HUES64 (cell line): Measurements from ENCODE around the gene GRIK2.

ENCODE experiments used
- H3K27ac ChIP-seq: 2 replicates; pipeline ENCODE4 v1.7.0; 2013; ENCODE audit warnings: low read depth, low read length, inconsistent platforms
- H3K27me3 ChIP-seq: 2 replicates; pipeline ENCODE4 v1.6.1; 2013; ENCODE audit warnings: mild to moderate bottlenecking, low read length; ENCODE audit not compliant: insufficient read depth
- H3K36me3 ChIP-seq: 2 replicates; pipeline ENCODE4 v1.6.1; 2013; ENCODE audit warnings: mild to moderate bottlenecking, low read length; ENCODE audit not compliant: insufficient read depth
- H3K4me1 ChIP-seq: 2 replicates; pipeline ENCODE4 v1.6.1; 2013; ENCODE audit warnings: mild to moderate bottlenecking, low read length, moderate library complexity; ENCODE audit not compliant: insufficient read depth
- H3K4me3 ChIP-seq: 2 replicates; pipeline ENCODE4 v1.5.1; 2013; ENCODE audit warnings: mild to moderate bottlenecking, low read length, moderate library complexity
- H3K9ac ChIP-seq: 2 replicates; pipeline ENCODE4 v1.6.1; 2013; ENCODE audit warnings: mild to moderate bottlenecking, low read depth, low read length
- H3K9me3 ChIP-seq: 2 replicates; pipeline ENCODE4 v1.6.1; 2013; ENCODE audit warnings: low read depth, low read length; ENCODE audit not compliant: insufficient read depth
- WGBS: fragments of 150-250, 120-280 bp; methylation state at CpG from one replicate; pipeline ENCODE4 v1.1.7; 2013; ENCODE audit warnings: missing lambda C conversion rate; 5-methylcytosine and 5-hydroxymethylcytosine counted together

The GRIK2 gene

GRCh38 chr6:101784094-101784493, 390.6 kb downstream of the GRIK2 start:
- no peaks in the 10 kb centered on the region for H3K9me3 ChIP-seq
- H3K27ac ChIP-seq = no peak overlapping the region
- no peak overlapping the region for H3K4me3 ChIP-seq
- WGBS = 64% methylated on average over 2 of the region's 2 CpGs
- H3K36me3 ChIP-seq = no peaks in the 10 kb centered on the region
- H3K9ac ChIP-seq = no peak overlapping the region
- no peaks in the 10 kb centered on the region for H3K4me1 ChIP-seq
- no peaks in the 10 kb centered on the region for H3K27me3 ChIP-seq

DNA sequence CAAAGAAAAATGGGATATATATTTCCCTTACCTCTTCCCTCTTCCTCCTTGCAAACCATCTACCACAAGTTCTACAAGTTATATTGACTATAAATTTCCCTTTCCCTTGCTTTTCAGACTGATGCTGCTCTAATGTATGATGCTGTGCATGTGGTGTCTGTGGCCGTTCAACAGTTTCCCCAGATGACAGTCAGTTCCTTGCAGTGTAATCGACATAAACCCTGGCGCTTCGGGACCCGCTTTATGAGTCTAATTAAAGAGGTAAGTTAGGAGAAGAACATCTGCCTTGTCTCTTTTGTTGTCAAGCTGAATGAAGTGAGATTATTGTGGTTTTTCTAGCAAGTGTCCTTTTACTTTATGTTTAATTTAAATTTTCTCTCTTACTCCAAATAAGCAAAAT, 406.0 kb downstream of the GRIK2 start:
- 98% methylated on average over 5 of the region's 5 CpGs for WGBS
- Histone ChIP-seq H3K9me3 (peaks cover 4% of the 10 kb centered on the region; the same call in 1 of the 2 replicates), H3K27me3 (no peaks in the 10 kb centered on the region), H3K27ac (no peak overlapping the region), H3K4me3 (no peak overlapping the region), H3K36me3 (no peaks in the 10 kb centered on the region), H3K4me1 (no peaks in the 10 kb centered on the region), H3K9ac (no peak overlapping the region)

- 91% methylated on average over 3 of the region's 3 CpGs for WGBS
- no peaks in the 10 kb centered on the region for H3K27me3 ChIP-seq
- no peak overlapping the region for H3K9ac ChIP-seq
- H3K27ac ChIP-seq = no peak overlapping the region
- H3K9me3 ChIP-seq = no peaks in the 10 kb centered on the region
- no peaks in the 10 kb centered on the region for H3K36me3 ChIP-seq
- H3K4me1 ChIP-seq = no peaks in the 10 kb centered on the region
- no peak overlapping the region for H3K4me3 ChIP-seq
Observed at GRCh38 chr6:101800598-101800997, 407.1 kb downstream of the GRIK2 start.

GRCh38 chr6:101803136-101803535, 409.6 kb downstream of the GRIK2 start:
- Histone ChIP-seq H3K4me3 (no peak overlapping the region), H3K27me3 (no peaks in the 10 kb centered on the region), H3K4me1 (peaks cover 7% of the 10 kb centered on the region; the same call in 1 of the 2 replicates), H3K9me3 (no peaks in the 10 kb centered on the region), H3K36me3 (no peaks in the 10 kb centered on the region), H3K9ac (no peak overlapping the region), H3K27ac (no peak overlapping the region)
- 63% methylated on average over 1 of the region's 1 CpG for WGBS

DNA sequence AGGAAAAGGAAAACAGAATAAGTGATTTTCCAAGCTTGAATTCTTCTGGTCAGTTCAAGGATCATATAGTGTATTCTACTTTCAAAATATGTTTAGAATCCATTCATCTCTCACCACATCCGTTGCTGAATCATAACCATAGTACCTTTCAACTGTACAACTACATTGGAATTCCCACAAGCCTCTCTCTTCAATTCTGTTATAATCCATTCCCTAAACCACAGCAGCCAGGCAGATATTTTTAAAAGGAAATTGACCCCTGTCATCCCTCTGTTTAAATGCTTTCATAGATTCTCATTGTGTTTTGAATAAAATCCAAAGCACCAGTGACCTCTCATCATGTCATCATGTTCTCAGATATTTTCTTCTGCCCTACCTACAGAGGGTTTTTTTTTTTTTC, 412.7 kb downstream of the GRIK2 start:
- Histone ChIP-seq H3K27ac (no peak overlapping the region), H3K36me3 (no peaks in the 10 kb centered on the region), H3K9ac (no peak overlapping the region), H3K4me1 (peaks cover 7% of the 10 kb centered on the region; the same call in 1 of the 2 replicates), H3K27me3 (no peaks in the 10 kb centered on the region), H3K4me3 (no peak overlapping the region), H3K9me3 (no peaks in the 10 kb centered on the region)
- WGBS = 97% methylated on average over 1 of the region's 1 CpG

GRCh38 chr6:101811108-101811507, 417.6 kb downstream of the GRIK2 start:
- no peak overlapping the region for H3K9ac ChIP-seq
- H3K4me1 ChIP-seq = peaks cover 7% of the 10 kb centered on the region; the same call in 1 of the 2 replicates
- H3K27me3 ChIP-seq = no peaks in the 10 kb centered on the region
- H3K27ac ChIP-seq = no peak overlapping the region
- H3K4me3 ChIP-seq = no peak overlapping the region
- H3K9me3 ChIP-seq = no peaks in the 10 kb centered on the region
- no peaks in the 10 kb centered on the region for H3K36me3 ChIP-seq

DNA sequence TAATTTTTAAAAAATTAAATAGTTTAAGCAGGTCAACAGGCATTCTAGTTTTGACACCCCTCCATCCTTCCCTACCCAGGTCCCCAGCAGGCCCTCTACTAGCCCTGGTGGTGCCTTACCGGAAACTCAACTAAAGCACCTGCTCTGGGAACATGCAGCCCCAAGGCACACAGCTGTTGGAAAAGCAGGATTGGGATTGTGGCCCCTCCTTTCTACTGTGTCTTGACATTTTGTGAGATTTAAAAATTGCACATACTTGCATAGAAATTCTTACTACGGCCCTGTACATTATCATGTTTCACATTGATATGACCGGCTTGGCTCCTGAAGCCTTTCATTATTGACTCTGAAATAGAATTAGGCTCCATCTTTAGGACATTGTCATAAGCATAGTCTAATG, 423.2 kb downstream of the GRIK2 start:
- H3K36me3 ChIP-seq = no peaks in the 10 kb centered on the region
- no peaks in the 10 kb centered on the region for H3K4me1 ChIP-seq
- H3K27ac ChIP-seq = no peak overlapping the region
- H3K9ac ChIP-seq = no peak overlapping the region
- 91% methylated on average over 3 of the region's 3 CpGs for WGBS
- no peaks in the 10 kb centered on the region for H3K27me3 ChIP-seq
- H3K4me3 ChIP-seq = no peak overlapping the region
- H3K9me3 ChIP-seq = no peaks in the 10 kb centered on the region

DNA sequence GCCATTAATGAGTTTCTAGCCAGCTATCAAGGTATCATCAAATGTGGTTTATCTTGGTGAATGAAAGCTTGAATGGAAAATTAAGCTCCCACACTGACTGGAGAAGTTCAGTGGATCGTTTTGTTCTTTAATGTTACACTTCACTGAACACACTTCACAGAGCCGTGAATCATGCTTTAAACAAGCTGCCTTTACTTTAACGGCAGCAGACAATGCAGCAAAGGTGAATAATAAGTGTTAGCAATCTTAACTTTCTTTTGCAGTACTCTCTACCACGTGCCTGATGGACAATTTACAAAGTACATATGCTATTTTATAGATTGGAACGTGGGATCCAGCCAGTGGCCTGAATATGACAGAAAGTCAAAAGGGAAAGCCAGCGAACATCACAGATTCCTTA, 424.5 kb downstream of the GRIK2 start:
- Histone ChIP-seq H3K27me3 (no peaks in the 10 kb centered on the region), H3K4me1 (no peaks in the 10 kb centered on the region), H3K4me3 (no peak overlapping the region), H3K36me3 (no peaks in the 10 kb centered on the region), H3K9ac (no peak overlapping the region), H3K27ac (no peak overlapping the region), H3K9me3 (no peaks in the 10 kb centered on the region)
- WGBS = 95% methylated on average over 6 of the region's 6 CpGs

DNA sequence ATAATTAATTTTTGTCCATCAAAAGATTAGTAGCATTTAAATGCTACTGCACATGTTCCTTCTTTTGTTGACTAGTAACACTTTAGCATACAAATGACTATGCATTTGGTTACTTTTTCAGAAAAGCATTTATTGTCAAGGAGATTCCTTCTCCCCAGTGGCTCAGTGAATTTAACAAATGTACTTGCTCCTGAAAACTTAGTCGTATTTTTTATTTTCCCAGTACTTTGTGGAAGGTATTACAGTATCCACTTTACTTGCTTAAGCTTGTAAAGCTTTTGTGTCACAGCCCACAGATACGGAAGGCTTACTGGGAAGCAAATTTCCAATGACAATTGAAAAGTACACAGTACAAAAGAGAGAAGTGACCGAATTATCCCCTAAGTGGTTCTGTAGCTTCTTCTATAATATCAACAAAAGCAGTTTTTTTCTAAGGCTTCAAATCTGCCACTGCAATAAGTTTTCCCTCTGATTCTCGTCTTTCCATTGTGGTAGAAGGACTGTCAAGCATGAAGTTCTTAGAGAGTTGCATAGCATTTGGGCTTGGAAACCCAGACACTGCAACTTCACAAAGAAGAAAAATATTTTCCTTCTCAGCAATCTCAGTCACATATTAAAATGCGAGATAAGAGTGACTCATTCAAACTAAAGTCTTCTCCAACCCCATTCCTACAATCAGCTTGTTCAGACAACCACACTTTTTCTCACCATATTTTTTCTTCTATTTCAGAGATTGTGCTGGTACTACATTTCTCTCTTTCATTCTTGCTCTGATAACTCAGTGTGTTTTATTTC, 431.2 kb downstream of the GRIK2 start:
- Histone ChIP-seq H3K4me1 (peaks cover 8% of the 10 kb centered on the region; the same call in 1 of the 2 replicates), H3K27me3 (no peaks in the 10 kb centered on the region)
- WGBS = 81% methylated on average over 5 of the region's 5 CpGs

DNA sequence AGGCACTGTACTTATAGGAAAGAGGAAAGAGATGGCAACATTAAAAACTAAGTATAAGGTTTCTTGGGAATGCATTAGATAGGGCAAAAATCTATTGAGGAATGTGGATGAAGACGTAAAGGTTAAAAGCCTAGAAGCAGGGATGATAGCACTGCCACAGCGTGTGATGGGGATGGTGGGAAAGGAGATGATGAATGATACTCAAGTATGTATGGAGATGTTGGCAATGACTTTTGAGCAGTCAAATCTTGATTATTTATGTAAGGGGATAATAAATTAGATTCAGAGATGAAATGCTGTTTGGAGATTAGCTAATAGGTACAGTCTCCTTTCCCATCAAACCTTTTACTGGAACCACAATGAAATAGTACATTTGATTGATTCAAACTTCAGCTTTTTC, 432.8 kb downstream of the GRIK2 start:
- H3K9me3 ChIP-seq = peaks cover 8% of the 10 kb centered on the region; the same call in 1 of the 2 replicates
- H3K4me3 ChIP-seq = no peak overlapping the region
- no peak overlapping the region for H3K27ac ChIP-seq
- peaks cover 8% of the 10 kb centered on the region; the same call in 1 of the 2 replicates for H3K4me1 ChIP-seq
- H3K9ac ChIP-seq = no peak overlapping the region
- H3K27me3 ChIP-seq = no peaks in the 10 kb centered on the region
- H3K36me3 ChIP-seq = no peaks in the 10 kb centered on the region
- 93% methylated on average over 2 of the region's 2 CpGs for WGBS

More for the DNA sequence above, 431.2 kb downstream of the GRIK2 start:
- Histone ChIP-seq H3K36me3 (no peaks in the 10 kb centered on the region), H3K4me3 (no peak overlapping the region), H3K9me3 (peaks cover 8% of the 10 kb centered on the region; the same call in 1 of the 2 replicates), H3K9ac (no peak overlapping the region), H3K27ac (peak overlapping the region; percentile 36; the same call in 1 of the 2 replicates)

- H3K27me3 ChIP-seq = no peaks in the 10 kb centered on the region
- no peak overlapping the region for H3K27ac ChIP-seq
- H3K9me3 ChIP-seq = peaks cover 8% of the 10 kb centered on the region; the same call in 1 of the 2 replicates
- H3K36me3 ChIP-seq = no peaks in the 10 kb centered on the region
- H3K9ac ChIP-seq = no peak overlapping the region
- WGBS = 97% methylated on average over 3 of the region's 3 CpGs
- no peak overlapping the region for H3K4me3 ChIP-seq
- H3K4me1 ChIP-seq = peaks cover 8% of the 10 kb centered on the region; the same call in 1 of the 2 replicates
Observed at GRCh38 chr6:101826678-101827077, 433.2 kb downstream of the GRIK2 start.
